GM23338 (cell line): ENCODE data around the gene COQ6.

Source experiments
- CREB1 ChIP-seq: fragments of 250-450 bp; sonication (Bioruptor Pico); IDR thresholded peaks from 2 replicates; pipeline ENCODE4 v1.5.0; 2020; ENCODE audit warnings: low read depth, mild to moderate bottlenecking, moderate library complexity
- ETS1 ChIP-seq: IDR thresholded peaks from 2 replicates; pipeline ENCODE4 v1.6.1; 2016; ENCODE audit warnings: antibody characterized with exemption
- EZH2 ChIP-seq: fragments of 200-600 bp; sonication (generic); IDR thresholded peaks from one replicate; pipeline ENCODE4 v1.8.0; 2017; ENCODE audit warnings: antibody characterized with exemption, mild to moderate bottlenecking, low read depth; ENCODE audit not compliant: unreplicated experiment
- EZH2phosphoT487 ChIP-seq: fragments of 200-600 bp; sonication (generic); IDR thresholded peaks from one replicate; pipeline ENCODE4 v1.8.1; 2018; ENCODE audit warnings: antibody characterized with exemption; ENCODE audit not compliant: unreplicated experiment
- JUNB ChIP-seq: IDR thresholded peaks from one replicate; pipeline ENCODE4 v1.6.1; 2016; ENCODE audit warnings: antibody characterized with exemption; ENCODE audit not compliant: unreplicated experiment
- NANOG ChIP-seq: IDR thresholded peaks from 2 replicates; pipeline ENCODE4 v1.6.1; 2016; ENCODE audit warnings: antibody characterized with exemption, borderline replicate concordance
- POLR2AphosphoS5 ChIP-seq: IDR thresholded peaks from 2 replicates; pipeline ENCODE4 v1.6.1; 2016; ENCODE audit warnings: antibody characterized with exemption, low read depth
- REST ChIP-seq: IDR thresholded peaks from one replicate; pipeline ENCODE4 v1.6.1; 2018; ENCODE audit warnings: antibody characterized with exemption; ENCODE audit not compliant: unreplicated experiment
- STAT1 ChIP-seq: IDR thresholded peaks from one replicate; pipeline ENCODE4 v1.6.1; 2016; ENCODE audit warnings: antibody characterized with exemption; ENCODE audit not compliant: unreplicated experiment
- ZNF114 ChIP-seq: fragments of 250-450 bp; sonication (Bioruptor Pico); IDR thresholded peaks from 2 replicates; pipeline ENCODE4 v1.5.0; 2020; ENCODE audit warnings: mild to moderate bottlenecking, moderate library complexity
- ZNF331 ChIP-seq: fragments of 250-450 bp; sonication (Bioruptor Pico); IDR thresholded peaks from 2 replicates; pipeline ENCODE4 v1.5.0; 2020; ENCODE audit warnings: low read depth, mild to moderate bottlenecking, moderate library complexity
- TF ChIP-seq, protein P1 (sequence below), 2 experiments: fragments of 200-600 bp in 1 of 2; sonication (generic) in 1 of 2; conservative IDR thresholded peaks; 2 replicates each; pipeline versions ENCODE4 v1.5.1 to v1.6.1; 2016 to 2017; ENCODE audit warnings: antibody characterized with exemption in 2 of 2, low read depth in 2 of 2, mild to moderate bottlenecking in 2 of 2, moderate library complexity in 1 of 2
- TF ChIP-seq, protein P2 (sequence below): fragments of 250-450 bp; sonication (Bioruptor Pico); IDR thresholded peaks from 2 replicates; pipeline ENCODE4 v1.5.0; 2020; ENCODE audit warnings: mild to moderate bottlenecking, moderate library complexity

DNA sequence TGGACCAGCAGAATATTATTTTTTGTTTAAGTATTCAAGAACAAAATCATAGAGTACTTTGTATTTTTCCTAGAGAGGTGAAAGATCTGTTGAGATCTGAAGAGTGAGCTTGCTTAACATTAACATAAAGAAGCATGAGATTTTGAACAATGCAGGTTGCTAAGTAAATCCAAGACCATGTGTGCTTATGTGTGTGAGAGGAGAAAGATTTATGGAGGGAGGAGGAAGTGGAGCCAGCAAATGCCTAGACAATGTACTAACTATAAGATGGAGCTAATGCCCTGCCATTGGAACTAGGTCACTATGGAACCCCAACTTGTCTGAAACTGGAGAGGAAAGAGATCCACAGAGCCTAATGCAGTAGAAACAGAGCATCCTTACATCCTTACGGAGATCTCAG is 13.6 kb upstream of the COQ6 start:
- TF ChIP-seq, protein P1, sequence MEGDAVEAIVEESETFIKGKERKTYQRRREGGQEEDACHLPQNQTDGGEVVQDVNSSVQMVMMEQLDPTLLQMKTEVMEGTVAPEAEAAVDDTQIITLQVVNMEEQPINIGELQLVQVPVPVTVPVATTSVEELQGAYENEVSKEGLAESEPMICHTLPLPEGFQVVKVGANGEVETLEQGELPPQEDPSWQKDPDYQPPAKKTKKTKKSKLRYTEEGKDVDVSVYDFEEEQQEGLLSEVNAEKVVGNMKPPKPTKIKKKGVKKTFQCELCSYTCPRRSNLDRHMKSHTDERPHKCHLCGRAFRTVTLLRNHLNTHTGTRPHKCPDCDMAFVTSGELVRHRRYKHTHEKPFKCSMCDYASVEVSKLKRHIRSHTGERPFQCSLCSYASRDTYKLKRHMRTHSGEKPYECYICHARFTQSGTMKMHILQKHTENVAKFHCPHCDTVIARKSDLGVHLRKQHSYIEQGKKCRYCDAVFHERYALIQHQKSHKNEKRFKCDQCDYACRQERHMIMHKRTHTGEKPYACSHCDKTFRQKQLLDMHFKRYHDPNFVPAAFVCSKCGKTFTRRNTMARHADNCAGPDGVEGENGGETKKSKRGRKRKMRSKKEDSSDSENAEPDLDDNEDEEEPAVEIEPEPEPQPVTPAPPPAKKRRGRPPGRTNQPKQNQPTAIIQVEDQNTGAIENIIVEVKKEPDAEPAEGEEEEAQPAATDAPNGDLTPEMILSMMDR (conservative IDR thresholded peaks at IDR 0.05; ENCODE audit: low read depth in 2 of 2): no peak
- TF ChIP-seq REST: no peak
- no peak for TF ChIP-seq POLR2AphosphoS5
- no peak for TF ChIP-seq JUNB
- TF ChIP-seq EZH2: no peak
- TF ChIP-seq CREB1 (CRISPR knock-in tag): no peak
- TF ChIP-seq ZNF331 (CRISPR knock-in tag): no peak
- no peak for TF ChIP-seq EZH2phosphoT487
- no peak for TF ChIP-seq ZNF114 (CRISPR knock-in tag)
- TF ChIP-seq, protein P2, sequence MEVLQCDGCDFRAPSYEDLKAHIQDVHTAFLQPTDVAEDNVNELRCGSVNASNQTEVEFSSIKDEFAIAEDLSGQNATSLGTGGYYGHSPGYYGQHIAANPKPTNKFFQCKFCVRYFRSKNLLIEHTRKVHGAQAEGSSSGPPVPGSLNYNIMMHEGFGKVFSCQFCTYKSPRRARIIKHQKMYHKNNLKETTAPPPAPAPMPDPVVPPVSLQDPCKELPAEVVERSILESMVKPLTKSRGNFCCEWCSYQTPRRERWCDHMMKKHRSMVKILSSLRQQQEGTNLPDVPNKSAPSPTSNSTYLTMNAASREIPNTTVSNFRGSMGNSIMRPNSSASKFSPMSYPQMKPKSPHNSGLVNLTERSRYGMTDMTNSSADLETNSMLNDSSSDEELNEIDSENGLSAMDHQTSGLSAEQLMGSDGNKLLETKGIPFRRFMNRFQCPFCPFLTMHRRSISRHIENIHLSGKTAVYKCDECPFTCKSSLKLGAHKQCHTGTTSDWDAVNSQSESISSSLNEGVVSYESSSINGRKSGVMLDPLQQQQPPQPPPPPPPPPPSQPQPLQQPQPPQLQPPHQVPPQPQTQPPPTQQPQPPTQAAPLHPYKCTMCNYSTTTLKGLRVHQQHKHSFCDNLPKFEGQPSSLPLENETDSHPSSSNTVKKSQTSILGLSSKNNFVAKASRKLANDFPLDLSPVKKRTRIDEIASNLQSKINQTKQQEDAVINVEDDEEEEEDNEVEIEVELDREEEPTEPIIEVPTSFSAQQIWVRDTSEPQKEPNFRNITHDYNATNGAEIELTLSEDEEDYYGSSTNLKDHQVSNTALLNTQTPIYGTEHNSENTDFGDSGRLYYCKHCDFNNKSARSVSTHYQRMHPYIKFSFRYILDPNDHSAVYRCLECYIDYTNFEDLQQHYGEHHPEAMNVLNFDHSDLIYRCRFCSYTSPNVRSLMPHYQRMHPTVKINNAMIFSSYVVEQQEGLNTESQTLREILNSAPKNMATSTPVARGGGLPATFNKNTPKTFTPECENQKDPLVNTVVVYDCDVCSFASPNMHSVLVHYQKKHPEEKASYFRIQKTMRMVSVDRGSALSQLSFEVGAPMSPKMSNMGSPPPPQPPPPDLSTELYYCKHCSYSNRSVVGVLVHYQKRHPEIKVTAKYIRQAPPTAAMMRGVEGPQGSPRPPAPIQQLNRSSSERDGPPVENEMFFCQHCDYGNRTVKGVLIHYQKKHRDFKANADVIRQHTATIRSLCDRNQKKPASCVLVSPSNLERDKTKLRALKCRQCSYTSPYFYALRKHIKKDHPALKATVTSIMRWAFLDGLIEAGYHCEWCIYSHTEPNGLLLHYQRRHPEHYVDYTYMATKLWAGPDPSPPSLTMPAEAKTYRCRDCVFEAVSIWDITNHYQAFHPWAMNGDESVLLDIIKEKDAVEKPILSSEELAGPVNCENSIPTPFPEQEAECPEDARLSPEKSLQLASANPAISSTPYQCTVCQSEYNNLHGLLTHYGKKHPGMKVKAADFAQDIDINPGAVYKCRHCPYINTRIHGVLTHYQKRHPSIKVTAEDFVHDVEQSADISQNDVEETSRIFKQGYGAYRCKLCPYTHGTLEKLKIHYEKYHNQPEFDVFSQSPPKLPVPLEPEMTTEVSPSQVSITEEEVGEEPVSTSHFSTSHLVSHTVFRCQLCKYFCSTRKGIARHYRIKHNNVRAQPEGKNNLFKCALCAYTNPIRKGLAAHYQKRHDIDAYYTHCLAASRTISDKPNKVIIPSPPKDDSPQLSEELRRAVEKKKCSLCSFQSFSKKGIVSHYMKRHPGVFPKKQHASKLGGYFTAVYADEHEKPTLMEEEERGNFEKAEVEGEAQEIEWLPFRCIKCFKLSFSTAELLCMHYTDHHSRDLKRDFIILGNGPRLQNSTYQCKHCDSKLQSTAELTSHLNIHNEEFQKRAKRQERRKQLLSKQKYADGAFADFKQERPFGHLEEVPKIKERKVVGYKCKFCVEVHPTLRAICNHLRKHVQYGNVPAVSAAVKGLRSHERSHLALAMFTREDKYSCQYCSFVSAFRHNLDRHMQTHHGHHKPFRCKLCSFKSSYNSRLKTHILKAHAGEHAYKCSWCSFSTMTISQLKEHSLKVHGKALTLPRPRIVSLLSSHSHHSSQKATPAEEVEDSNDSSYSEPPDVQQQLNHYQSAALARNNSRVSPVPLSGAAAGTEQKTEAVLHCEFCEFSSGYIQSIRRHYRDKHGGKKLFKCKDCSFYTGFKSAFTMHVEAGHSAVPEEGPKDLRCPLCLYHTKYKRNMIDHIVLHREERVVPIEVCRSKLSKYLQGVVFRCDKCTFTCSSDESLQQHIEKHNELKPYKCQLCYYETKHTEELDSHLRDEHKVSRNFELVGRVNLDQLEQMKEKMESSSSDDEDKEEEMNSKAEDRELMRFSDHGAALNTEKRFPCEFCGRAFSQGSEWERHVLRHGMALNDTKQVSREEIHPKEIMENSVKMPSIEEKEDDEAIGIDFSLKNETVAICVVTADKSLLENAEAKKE (CRISPR knock-in tag): no peak
- TF ChIP-seq ETS1: no peak
- no peak for TF ChIP-seq NANOG
- TF ChIP-seq STAT1: no peak
